Fibroblast of skin of back (primary cell): ENCODE measurements around the gene KIAA1671.

Experiments
- DNase-seq: peaks from one replicate; pipeline ENCODE4 v3.0.0-alpha.2; 2013

KIAA1671 gene

DNA sequence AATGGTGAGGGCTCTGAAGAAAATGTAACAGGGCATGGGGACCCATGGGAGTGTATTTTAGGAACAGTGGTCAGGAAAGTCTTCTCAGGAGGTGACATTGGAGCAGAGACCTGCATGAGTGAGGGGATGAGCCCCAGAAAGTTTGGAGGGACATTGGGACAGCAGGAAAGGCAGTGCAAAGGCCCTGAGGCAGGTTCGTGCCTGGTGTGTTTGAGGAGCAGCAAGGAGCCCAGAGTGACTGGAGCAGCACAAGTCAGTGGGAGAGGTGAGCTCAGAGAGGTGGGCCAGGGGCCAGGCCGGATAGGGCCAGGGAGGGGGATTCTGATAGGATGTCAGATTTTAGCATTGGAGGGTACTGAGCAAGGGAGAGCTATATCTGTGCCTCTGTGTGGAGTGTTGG, 167.1 kb downstream of the KIAA1671 start:
- DNase-seq, result no peak

- no peak for DNase-seq
These were observed 167.6 kb downstream of the KIAA1671 start for GRCh38 chr22:25120093-25120561.

DNA sequence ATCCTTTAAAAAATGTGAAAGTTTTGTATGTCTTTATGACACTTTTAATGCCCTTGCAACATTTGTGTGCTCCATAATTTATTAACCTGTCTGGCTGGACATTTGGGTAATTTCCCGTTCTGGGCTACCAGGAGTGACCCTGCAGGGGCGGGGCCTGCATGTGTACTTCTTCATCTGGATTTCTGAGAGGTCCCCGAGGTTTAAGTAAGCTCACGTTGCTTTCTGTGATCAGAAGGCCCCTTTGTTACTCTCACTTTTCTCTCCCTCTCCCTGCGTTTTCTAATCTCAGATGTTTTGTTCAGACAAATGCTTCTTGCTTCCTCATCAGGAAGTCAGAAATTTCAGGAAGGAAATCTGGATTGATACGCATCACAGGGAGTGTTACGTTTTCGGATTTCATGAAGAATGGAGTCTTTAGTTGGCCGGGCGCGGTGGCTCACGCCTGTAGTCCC, 168.3 kb downstream of the KIAA1671 start:
- DNase-seq, result no peak

DNA sequence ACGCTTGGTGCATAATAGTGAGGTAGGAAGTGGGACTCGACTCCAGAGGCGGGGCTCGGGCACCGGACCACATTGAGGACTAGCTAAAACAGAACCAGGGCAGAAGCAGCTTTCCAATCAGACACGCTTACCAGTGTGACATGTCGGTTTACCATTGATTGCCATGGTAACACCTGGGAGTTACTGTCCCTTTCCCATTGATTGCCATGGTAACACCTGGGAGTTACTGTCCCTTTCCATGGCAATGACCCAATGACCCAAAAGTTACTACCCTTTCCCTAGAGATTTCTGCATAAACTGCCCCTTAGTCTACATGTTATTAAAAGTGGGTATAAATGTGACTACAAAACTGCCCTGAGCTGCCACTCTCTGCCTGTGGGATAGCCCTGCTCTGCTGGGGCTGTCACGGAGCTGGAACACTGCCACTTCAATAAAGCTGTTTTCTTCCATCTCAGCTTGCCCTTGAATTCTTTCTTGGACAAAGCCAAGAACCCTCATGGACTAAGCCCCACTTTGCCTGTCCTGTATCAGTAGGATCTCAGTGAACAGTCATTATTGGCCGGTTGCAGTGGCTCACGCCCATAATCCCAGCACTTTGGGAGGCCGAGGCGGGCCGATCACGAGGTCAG, 169.7 kb downstream of the KIAA1671 start:
- no peak for DNase-seq

- DNase-seq, result no peak
These were observed 171.2 kb downstream of the KIAA1671 start for GRCh38 chr22:25123677-25124076.

DNA sequence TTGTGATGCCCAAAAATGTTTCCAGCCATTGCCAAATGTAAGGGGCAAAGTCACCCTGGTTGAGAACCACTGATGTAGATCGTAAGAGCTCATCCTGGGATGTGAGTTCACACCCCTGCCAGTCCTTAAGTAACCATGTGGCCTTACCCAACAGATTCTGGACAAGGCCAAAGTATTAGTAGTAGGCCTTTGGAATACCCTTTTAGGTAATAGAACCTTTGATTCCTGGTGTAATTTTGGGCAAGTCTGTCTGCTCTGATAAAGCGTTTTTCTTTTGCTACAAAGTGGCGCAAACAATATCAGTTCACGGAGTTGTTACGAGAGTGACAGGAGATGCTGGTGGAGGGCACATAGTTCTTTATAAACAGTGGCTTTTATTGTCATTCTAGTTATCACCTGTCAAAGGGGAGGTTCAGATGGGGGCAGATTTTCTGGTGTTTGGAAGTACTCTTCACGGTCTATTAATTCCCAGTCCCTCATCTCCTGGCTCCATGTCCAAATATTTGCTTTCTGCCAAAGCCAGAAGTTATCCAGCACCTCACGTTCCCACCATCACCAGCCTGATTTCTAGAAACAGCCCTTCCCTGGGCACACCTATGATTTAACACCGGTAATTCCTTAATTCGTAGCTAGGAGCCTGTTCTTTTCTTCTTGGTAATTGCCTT, 173.3 kb downstream of the KIAA1671 start:
- DNase-seq, result no peak

DNA sequence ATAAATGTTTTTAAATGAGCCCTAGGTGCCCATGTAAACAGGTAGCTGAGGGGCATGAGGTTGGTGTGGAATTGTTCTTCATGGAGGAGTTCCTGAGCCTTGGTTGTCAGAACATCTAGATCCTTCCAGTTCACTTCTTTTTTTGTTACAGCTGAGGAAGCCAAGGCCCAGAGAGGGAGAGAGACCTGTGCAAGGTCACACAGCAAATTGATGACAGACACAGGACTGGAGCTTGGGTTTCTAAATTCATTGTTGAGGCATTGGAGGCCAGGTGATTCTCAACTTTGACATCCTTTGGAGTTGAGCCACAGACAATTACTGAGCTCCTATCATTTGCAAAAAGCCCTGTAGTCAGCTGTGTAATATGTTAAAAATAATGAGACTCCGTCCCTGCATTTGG, 174.0 kb downstream of the KIAA1671 start:
- no peak for DNase-seq

DNA sequence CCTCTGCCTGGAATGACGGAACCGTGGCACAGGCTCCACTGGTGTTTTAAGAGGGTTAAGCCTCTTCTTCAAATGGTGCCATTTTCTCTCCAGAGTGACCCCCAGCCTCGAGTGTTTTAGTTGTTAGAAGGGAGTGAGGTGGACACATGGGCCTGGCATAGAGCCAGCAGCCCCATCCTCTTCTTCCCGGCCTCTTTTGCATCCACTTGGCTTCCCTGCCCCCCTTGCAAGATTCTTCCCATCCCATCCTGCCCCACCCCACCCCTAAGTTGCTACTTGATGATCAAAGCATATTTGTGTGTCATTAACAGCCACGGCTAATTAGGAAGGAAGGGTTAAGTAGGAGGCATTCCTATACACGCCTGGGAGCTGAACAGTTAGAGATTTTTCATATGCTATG, 174.8 kb downstream of the KIAA1671 start:
- DNase-seq, result no peak

GRCh38 chr22:25130462-25130861, 177.9 kb downstream of the KIAA1671 start:
- DNase-seq, result no peak

DNA sequence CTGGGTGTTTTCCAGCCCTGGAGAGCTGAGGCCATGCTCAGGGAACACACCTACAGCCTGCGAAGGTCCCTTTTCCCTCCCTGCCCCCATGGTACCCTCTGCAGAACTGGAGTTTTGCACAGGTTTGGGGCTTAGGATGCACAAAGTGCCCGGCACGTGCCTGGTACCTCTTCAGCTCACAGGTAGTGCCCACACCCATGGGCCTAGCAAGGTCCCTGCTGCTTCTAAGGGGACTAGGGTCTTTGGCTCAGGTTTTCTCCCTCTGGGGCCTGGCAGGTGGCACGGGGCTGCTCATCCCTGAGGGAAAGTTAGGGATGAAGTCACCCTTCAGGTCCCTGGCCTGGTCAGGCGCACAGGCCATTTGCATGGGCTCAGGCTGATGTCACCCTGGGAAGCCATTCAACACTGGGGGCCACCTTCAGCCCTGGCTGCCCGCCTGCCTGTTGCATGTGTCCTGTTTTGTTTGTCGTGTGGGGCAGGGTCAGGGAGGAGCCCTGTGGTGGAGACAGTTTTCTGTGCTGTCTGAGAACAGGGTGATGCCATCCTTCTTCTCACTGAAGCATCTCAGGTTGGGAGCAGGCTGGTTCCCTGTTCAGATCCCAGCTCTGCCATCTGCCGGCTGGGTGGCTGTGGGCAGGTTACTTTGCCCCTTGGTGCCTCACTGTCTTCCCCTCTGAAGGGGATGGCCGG, 178.8 kb downstream of the KIAA1671 start:
- no peak for DNase-seq

DNA sequence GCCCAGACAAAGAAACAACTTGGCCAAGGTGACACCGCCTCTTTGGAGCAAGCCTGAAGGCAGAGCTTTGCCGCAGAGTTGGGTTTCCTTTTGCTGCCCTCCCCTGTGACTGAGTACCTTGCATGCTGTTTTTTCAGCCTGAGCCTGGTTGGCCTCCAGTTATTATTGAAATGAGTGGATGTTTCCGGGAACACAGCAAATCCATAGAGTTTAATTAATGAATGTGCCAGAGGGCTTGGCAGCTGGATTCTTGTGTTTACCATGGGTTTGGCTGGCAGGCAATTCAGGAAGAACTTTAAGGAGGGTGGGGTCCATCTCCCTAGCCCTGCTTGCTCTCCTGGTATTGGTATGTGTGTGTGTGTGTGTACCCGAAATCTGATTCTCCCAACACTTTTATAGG, 181.5 kb downstream of the KIAA1671 start:
- DNase-seq, result no peak

DNA sequence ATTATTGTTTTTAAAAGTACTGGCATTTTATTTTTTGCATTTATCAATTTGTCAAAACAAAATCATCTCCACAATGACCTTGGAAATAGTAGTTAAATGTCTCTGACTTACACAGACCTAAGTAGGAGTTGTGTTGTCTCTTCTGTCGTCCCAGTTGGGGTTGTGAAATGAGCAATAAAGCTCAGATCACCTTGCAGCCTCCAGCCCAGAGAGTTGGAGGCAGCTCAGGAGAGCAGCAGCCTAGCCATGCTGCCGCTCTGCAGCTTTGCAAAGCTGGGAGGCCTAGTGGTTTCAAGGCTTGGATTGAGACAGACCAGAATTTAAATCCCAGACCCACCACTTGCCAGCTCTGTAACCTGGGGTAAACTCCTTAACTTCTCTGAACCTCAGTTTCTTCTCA, 181.9 kb downstream of the KIAA1671 start:
- no peak for DNase-seq

DNA sequence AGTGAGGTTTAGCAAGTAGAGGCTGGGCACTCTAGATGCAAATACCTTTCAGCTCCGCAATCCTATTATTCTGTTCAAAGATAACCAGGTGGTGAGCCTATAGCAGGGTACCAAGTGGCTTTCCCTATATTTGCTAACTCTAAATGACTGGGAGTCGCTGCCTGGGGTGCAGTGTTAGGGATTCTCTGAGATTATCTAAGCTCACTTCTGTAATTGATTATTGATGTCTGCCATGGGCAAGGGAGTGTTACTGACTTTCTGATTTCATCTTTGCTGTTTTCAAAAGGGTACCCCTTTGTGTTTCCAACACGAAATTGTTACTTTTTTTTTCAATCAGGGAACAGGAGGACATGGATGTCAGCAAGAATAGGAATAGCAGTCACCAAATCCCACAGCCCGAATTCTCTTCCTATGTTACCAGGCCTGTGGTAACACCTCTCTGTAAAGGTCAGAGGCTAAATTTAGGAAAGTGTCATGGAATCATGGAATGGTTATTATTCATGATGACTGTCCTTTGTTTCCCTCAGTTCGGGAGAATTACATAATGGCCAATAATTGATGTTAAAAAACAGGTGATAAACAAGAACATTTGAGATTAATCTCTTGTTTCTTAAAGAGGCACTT, 184.5 kb downstream of the KIAA1671 start:
- no peak for DNase-seq

- DNase-seq, result no peak
These were observed 185.3 kb downstream of the KIAA1671 start for GRCh38 chr22:25137577-25138525.

DNA sequence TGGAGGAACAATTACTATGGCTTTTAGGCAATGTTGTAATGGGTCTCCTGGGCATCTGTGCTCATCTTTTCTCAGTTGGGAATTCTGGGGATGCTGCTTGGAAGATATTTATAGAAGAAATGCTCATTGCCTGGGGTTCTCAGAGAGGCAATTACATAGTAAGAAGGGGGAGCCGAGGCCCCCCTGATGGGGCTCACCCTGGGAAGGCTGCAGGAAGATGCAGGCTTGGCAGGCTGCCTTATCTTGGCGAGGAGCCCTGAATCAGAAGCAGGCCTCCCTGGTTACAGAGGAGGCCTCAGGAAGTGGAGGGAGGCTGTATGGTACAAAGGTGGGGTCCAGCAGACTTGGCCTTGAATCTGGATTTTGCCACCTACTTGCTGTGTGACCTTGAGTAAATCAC, 186.5 kb downstream of the KIAA1671 start:
- DNase-seq, result no peak

- DNase-seq, result no peak
These were observed 189.6 kb downstream of the KIAA1671 start for GRCh38 chr22:25142102-25142501.

- DNase-seq, result no peak
These were observed 190.9 kb downstream of the KIAA1671 start for GRCh38 chr22:25143156-25144076.

DNA sequence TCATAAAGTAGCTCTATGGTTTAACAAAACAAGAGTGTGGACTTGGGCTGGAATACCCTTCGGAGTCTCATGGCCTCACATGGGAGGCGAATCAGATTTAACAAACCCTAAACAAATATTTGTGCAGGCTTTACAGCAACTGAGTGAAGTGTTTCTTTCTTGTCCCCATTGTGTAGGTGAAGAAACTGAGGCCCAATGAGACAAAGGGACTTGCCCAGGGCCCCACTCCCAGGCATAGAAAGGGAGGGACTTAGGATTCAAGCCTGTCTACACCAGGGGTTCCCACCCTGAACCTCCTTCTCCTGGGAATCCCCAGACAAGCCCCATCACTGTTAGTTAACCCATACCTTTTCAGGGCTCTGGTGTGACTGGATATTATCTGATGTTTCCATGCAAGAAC, 192.0 kb downstream of the KIAA1671 start:
- DNase-seq, result no peak

- DNase-seq, result no peak
These were observed 193.8 kb downstream of the KIAA1671 start for GRCh38 chr22:25146307-25146706.

DNA sequence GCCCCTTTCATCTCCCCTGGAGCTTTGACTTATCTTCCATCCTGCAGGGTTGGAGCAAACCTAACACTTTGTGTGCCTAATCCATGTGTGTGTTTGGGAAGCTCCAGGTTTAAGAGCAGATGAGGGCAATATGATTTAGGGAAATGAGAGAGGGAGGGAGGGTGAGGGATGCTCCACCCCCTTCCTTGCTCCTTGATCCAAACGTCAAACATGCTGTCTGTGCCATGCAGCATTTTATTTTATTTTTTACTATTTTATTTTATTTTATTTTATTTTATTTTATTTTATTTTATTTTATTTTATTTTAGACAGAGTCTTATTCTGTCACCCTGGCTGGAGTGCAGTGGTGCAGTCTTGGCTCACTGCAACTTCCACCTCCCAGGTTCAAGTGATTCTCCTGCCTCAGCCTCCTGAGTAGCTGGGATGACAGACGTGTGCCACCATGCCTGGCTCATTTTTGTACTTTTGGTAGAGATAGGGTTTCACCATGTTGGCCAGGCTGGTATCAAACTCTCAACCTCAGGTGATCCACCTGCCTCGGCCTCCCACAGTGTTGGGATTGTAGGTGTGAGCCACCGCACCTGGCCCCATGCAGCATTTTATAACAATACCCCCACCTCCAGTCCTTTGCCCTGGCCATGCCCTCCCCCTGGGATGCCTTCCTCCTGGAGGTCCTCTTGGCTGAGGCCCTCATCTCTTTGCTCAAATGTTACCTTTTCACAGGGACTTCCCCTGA, 194.6 kb downstream of the KIAA1671 start:
- no peak for DNase-seq

GRCh38 chr22:25147642-25147928, 195.1 kb downstream of the KIAA1671 start:
- no peak for DNase-seq
